Measurements from ENCODE around the gene SNAPC4. TPM values are rescaled to one million over a fixed set of nuclear protein-coding genes. Genes with fewer than 3 reads are reported as not detected.
A peak's percentile ranks its signal among the peaks of the same experiment; 100 is the strongest.

The SNAPC4 gene
- total RNA-seq, 1 experiment from 2014 or later = 8.9 TPM

DNA sequence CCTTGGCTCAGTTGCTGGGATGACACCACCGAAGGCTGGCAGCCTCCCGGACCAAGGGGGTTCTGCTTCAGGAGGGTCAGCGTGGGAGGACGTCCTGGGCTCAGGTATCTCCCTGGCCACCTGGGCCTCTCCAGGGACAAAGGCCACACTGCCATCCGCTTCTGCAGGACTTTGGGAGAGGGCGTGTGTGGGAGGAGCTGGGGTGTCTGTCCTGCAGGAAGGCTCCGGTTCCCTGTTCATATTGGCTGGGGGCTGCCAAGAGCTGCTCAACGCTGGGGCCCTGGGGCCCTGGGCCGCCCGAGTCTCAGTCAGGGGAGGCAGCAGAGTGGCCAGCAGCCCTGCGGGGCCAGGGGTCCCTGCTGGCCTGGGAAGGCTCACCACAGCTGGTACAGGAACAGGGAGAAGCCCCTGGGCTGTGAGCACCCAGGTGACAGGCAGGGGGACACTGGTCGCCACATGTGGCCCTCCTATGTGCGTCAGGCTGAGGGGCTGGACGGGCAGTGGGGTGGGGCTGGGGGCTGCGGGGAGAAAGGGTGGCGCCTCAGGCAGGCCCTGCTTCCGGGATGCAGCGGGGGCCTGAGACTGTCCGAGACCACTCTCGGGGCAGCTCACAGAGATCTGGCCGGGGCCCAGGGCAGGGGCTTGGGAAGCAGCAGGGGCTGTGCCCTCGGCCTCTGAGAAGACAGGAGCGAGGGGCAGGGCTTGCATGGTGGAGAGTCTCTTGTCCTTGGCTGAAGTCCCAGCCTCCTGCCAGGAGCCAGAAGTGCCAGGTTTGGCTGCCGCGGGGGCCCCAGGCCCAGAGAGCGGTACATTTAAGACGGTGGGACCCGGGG lies 21.6 kb downstream of the SNAPC4 start:
- Histone ChIP-seq H3K9me3 (replicated peaks) (no peaks in the 10 kb centered on the region), H3K36me3 (peaks cover 17% of the 10 kb centered on the region), H3K4me1 (0 out of 2 replicates have a peak, but pooled peaks cover 3% of the 10 kb centered on the region), H3K27me3 (no peaks in the 10 kb centered on the region), H3K27ac (no peak overlapping the region), H3K4me3 (no peak overlapping the region)
- DNase-seq = no peak

DNA sequence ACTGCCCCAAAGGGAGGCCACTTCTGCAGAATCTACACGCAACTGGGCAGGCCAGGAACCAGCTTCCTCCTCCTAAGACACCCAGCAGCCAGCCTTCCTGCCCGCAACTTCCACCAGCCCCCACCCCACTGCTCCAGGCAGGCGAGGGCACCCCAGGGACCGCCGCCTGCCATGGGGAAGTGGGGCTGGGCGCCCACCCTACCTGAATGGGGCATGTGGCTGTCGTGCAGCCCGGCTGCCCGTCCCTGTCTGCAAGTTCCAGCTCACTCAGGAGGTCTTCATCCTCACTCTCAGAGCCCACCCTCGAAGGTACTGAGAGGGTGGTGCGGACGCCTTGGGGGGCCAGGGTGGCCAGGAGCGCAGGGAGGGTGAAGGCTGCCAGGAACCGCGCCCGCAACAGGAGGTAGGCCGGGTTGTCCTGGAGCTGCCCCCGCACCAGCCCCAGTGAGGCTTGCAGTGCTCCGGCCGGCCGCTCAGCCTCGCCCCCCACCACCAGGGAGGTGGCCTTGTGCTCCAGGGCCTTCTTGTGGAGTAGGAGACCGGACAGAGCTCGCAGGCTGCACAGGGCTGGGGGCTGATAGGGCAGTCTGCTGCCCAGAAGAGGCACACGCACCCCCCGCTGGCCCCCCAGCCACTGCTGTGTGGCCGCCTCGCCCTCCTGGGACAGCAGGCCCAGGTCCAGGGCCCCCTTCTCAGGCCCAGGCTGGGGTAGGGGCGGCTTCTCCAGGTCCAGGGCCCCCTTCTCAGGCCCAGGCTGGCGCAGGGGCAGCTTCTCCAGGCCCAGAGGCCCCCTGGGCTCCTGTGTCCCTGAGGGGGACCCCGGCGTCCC lies 22.4 kb downstream of the SNAPC4 start:
- DNase-seq = no peak
- no peak overlapping the region for H3K27ac ChIP-seq

DNA sequence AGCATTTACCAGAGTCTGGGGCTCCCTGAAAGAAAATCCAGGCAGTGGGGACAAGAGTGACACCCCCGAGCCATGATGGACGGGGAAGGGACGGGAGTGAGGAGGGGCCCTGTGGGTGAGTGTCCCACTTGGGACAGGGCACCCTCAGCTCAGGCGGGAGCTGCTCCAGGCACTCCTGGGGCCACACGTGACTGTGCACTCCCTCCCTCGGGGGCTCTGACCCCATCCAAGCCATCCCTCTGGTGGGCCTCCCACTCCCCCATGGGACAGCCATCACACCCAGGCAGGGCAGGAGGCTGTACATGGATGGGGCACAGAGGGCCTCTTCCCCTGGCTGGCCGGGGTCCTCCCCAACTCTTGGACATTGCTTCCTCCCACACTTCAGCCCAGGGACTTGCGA lies 23.5 kb downstream of the SNAPC4 start:
- no peak overlapping the region for H3K27ac ChIP-seq
- H3K4me3 ChIP-seq = no peak overlapping the region
- H3K9me3 ChIP-seq (replicated peaks) = no peaks in the 10 kb centered on the region
- H3K27me3 ChIP-seq = no peaks in the 10 kb centered on the region
- H3K4me1 ChIP-seq = peaks cover 7% of the 10 kb centered on the region; the same call in 1 of the 2 replicates
- DNase-seq = no peak
- peaks cover 6% of the 10 kb centered on the region for H3K36me3 ChIP-seq

More for the DNA sequence above, 22.4 kb downstream of the SNAPC4 start:
- H3K4me1 ChIP-seq = peaks cover 3% of the 10 kb centered on the region; the same call in 1 of the 2 replicates
- H3K4me3 ChIP-seq = no peak overlapping the region
- H3K27me3 ChIP-seq = no peaks in the 10 kb centered on the region
- no peaks in the 10 kb centered on the region for H3K9me3 ChIP-seq (replicated peaks)
- peaks cover 14% of the 10 kb centered on the region for H3K36me3 ChIP-seq

DNA sequence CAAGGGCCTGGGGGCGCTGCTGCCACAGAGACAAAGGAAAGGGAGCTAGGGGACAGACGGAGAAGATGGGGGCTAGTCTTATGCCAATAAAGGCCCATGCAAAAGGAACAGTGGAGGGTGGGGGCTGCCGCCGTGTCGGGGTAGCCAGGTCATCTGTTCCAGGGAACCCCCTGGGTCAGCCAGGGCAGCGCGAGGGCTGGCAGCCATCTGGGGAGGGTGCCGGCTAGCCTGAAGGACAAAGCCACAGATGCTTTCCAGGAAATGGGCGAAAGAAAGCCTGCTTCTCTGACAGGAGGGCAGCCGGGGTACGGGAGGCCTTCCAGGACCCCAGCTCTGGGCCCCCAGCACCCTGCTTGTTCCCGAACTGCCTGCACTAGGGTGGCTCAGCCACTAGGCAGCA lies 24.9 kb downstream of the SNAPC4 start:
- peaks cover 7% of the 10 kb centered on the region; the same call in 1 of the 2 replicates for H3K4me1 ChIP-seq
- H3K36me3 ChIP-seq = peaks cover 2% of the 10 kb centered on the region; the same call in 1 of the 2 replicates
- no peaks in the 10 kb centered on the region for H3K27me3 ChIP-seq
- H3K4me3 ChIP-seq = no peak overlapping the region
- DNase-seq = no peak
- no peaks in the 10 kb centered on the region for H3K9me3 ChIP-seq (replicated peaks)
- no peak overlapping the region for H3K27ac ChIP-seq

DNA sequence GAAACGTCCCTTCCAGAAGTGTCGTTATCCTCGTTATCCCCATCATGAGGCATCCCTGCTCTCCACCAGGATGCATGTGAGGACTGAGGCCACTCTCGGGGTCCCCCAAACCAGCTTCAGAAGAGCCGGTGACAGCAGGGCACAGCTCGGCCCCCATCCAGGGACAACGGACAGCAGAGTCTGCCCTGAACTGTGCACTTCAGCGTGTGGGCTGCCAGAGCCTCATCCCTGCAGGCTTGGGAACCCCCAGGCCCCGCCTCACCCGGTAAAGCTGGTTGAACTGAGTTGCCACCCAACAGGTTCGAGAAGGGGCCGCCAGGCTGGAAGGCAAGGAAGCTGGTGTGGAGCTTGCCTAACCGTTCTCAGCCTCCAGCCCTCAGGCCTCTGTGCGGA lies 25.8 kb downstream of the SNAPC4 start:
- peaks cover 7% of the 10 kb centered on the region; the same call in 1 of the 2 replicates for H3K4me1 ChIP-seq
- DNase-seq = no peak
- H3K27ac ChIP-seq = no peak overlapping the region
- H3K27me3 ChIP-seq = no peaks in the 10 kb centered on the region
- no peak overlapping the region for H3K4me3 ChIP-seq
- peaks cover 4% of the 10 kb centered on the region for H3K36me3 ChIP-seq
- H3K9me3 ChIP-seq (replicated peaks) = no peaks in the 10 kb centered on the region

DNA sequence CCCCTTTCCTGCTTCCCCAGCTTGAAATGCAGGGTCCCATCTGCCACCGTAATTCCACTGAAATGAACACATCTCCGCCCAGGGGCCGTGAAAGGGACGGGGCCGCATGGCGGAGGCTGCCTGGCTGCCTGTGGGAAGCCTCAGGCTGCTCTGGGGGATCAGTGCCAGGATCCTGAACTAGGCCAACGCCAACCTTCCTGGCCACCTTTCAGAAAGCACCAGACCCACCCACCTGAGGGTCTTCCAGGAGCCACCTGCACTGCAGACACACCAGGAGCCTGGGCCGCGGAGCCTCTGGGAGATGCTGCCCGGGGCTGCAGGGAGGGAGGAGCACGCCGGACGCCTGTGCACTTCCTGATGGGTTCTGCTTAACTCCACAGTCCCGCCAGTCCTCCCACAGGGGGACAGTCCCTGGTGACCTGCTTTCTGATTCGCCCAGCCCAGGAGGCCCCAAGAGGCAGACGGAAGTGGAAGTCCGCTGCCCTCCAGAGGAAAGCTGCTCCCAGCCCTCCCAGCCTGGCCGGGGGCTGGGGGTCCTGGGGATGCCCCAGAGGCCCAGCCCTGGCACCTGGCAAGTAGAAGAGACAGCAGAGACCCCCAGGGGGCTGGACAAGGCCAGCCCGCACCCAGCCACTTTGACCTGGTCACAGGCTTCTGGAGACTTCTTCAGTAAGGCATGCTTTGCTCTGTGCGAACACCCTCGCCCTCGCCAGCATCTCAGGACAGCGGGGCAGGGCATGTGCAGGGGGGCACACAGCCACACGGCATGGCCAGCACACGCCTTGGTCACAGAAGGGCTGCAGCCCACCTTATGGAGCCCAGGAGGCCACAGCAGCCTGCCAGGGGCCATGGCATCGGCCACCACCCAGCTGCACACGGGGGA lies 26.4 kb downstream of the SNAPC4 start, which contains the start of gene CARD9:
Gene CARD9, minus strand, starts transcription at position 370 of the 883 bp plus-strand sequence. CDS start 1,591 bp downstream, outside the sequence.
- H3K27ac ChIP-seq = peak within 1 kb of the TSS; percentile 35
- peaks cover 7% of the 10 kb centered on the region; the same call in 1 of the 2 replicates for H3K4me1 ChIP-seq
- peaks cover 5% of the 10 kb centered on the region for H3K36me3 ChIP-seq
- H3K27me3 ChIP-seq = no peaks in the 10 kb centered on the region
- DNase-seq = peak; percentile 84
- no peaks in the 10 kb centered on the region for H3K9me3 ChIP-seq (replicated peaks)
- H3K4me3 ChIP-seq = peak within 1 kb of the TSS; percentile 58

DNA sequence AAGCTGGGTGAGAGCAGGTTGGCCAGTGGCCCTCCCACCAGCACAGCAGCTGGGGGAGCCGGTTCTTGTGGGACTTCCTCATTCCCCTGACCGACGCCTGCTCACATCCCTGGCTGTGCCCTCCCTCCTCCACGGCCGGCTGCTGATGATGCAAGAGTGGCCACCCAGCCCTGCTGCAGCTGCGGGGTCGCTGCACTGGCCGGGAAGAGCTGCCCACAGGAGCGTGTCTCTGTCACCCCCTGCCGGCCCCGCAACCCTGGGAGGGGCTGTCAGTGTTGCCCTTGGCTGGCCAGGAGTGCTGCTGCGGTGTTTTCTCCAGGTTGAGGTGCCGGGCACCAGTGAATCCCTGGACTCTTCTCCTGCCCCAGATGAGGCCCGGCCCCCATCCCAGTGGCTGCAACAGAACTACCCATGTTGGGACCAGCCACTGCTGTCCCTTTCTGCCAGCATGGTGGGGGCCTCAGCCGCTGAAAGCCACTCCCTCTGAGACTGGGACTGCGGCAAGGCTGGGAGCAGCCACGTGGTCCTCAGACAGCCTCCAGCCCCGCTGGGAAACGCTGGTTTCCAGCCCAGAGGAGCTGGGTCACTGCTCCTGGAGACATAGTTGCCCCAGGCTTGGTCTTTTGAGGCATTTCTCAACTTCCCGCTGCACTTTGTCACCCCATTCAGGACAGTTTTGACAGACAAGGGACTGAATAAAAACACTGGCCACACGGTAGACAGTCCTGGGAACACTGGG lies 27.2 kb downstream of the SNAPC4 start:
- peak; percentile 85 to 90 for DNase-seq
- Histone ChIP-seq H3K27me3 (no peaks in the 10 kb centered on the region), H3K36me3 (peaks cover 3% of the 10 kb centered on the region), H3K4me1 (peaks cover 7% of the 10 kb centered on the region; the same call in 1 of the 2 replicates), H3K4me3 (peak overlapping the region; percentile 58), H3K9me3 (replicated peaks) (no peaks in the 10 kb centered on the region), H3K27ac (peak overlapping the region; percentile 35)

DNA sequence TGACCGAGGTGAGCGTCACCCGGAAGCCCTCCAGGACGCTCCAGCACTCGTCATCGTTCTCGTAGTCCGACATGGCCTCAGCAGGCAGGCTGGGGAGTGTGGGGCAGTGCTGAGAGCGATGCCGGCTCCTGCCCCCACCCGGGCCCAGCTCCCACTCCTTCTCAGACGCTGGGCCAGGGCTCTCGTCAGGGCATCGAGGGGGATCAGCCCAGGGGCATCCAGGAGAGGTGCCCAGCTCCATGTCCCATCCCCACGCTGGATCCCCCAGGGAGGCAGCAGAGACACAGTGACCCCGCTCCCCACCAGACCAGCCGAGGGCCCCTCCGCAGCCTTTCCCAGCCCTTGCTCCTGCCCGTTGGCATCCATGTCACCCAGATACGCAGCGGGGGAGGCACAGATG lies 28.0 kb downstream of the SNAPC4 start:
- H3K9me3 ChIP-seq (replicated peaks) = no peaks in the 10 kb centered on the region
- no peaks in the 10 kb centered on the region for H3K27me3 ChIP-seq
- peak overlapping the region; percentile 58 for H3K4me3 ChIP-seq
- DNase-seq = no peak
- peaks cover 3% of the 10 kb centered on the region for H3K36me3 ChIP-seq
- peaks cover 7% of the 10 kb centered on the region; the same call in 1 of the 2 replicates for H3K4me1 ChIP-seq
- H3K27ac ChIP-seq = 0 out of 2 replicates have a peak overlapping the region, but pooled peaks have one; percentile 35

DNA sequence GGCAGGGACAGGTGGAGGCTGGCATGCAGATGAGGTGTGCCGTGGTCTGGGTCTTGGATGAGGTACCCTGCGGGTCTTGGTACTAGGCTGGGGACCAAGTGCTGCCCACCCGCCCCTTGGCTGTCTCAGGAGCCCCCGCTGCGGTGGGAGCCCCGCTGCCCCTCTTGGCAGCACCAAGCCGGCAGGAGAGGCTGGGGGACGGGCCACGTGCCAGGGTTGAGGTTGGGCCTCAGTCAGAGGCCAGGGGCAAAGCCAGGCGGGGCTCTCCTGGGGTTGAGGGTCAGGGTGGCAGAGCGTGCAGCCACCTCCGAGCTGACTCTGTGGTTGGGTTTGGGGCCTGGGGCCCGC lies 28.5 kb downstream of the SNAPC4 start:
- Histone ChIP-seq H3K27me3 (no peaks in the 10 kb centered on the region), H3K36me3 (peaks cover 3% of the 10 kb centered on the region), H3K4me1 (peaks cover 7% of the 10 kb centered on the region; the same call in 1 of the 2 replicates), H3K9me3 (replicated peaks) (no peaks in the 10 kb centered on the region), H3K4me3 (no peak overlapping the region), H3K27ac (no peak overlapping the region)
- DNase-seq = no peak

DNA sequence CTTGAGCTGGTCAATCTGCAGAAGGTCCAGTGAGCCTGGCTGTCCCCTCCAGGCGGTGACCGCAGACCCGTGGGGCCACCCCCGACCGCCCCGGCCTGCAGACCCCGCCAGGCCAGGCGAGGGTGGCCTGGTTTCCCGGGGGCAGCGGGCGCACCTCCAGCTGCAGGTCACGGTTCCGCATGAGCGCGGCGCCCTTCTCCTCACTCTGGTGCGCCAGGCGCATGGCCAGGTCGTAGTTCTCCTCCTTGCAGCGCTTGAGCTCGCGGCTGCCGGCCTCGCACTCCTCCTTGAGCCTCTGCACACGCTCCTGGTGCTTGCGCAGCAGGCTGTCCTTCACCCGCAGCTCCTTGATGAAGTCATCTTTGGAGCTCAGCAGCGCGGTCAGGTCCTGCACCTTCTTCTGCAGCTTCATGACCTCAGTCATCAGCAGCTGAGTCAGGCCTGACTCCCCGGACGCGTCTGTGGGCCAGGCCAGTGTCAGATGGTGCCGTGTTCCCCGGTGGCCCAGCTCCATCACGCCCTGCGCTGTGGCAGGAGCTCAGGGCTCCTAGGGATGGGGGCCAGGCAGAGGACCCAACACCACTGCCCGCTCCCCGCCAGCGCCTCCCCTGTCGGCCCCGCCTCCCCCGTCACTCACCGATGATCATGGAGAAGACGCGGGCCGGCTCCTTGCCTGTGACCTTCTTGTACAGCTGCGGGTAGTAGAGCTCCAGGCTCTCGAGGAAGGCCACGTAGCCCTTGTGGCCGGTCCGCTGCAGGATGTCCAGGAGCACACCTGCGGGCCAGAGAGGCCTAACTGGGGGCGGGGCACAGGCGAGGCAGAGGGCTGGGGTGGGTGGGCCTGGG lies 29.1 kb downstream of the SNAPC4 start:
- no peak for DNase-seq
- Histone ChIP-seq H3K36me3 (peaks cover 3% of the 10 kb centered on the region), H3K9me3 (replicated peaks) (no peaks in the 10 kb centered on the region), H3K4me3 (no peak overlapping the region), H3K27me3 (no peaks in the 10 kb centered on the region), H3K4me1 (peaks cover 7% of the 10 kb centered on the region; the same call in 1 of the 2 replicates), H3K27ac (no peak overlapping the region)

DNA sequence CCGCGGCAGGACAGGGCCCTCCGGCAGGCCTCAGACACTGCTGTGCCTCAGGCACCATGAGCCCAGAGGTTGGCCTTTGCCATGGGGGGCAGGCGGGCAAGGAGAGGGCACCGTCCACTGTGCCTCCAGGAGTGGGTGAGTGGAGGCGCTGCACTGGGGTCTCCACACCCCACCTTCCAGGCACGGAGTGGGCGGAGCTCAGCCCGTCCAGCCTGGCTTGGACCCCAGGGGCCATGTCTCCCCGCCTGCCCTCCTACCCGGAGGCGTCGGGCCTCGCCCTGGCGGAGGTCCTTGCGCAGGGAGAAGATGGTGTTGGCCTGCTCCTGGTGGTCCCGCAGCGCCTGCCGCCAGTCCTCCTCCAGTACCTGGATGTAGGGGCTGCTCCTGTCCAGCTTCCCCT lies 29.9 kb downstream of the SNAPC4 start:
- H3K36me3 ChIP-seq = peaks cover 3% of the 10 kb centered on the region
- H3K27me3 ChIP-seq = no peaks in the 10 kb centered on the region

DNA sequence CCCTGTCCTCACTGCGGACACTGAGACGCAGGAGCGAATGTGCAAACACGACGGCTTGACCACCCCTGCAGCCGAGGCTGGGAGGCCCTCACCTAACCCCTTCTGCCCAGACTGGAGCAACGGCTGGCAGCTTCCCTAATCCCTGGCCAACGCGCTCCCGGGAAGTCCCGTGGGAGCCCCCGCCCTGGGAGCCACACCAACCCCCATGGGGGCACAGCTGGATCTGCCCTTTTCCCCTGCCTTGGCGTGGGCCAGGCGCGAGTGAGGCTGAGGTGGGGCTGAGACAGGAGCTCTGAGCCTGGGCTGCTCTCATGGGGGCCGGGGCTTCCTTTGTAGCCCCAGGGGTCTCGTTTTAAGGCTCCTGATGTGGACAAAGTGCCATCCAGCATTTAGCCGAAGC lies 31.8 kb downstream of the SNAPC4 start:
- Histone ChIP-seq H3K4me3 (no peak overlapping the region), H3K27ac (no peak overlapping the region), H3K27me3 (no peaks in the 10 kb centered on the region), H3K4me1 (peaks cover 10% of the 10 kb centered on the region), H3K36me3 (peaks cover 3% of the 10 kb centered on the region), H3K9me3 (replicated peaks) (no peaks in the 10 kb centered on the region)
- no peak for DNase-seq

More for the DNA sequence above, 29.9 kb downstream of the SNAPC4 start:
- no peak overlapping the region for H3K27ac ChIP-seq
- no peaks in the 10 kb centered on the region for H3K9me3 ChIP-seq (replicated peaks)
- DNase-seq = no peak
- no peak overlapping the region for H3K4me3 ChIP-seq
- peaks cover 7% of the 10 kb centered on the region; the same call in 1 of the 2 replicates for H3K4me1 ChIP-seq

Measured in SJCRH30 (cell line).